Measurements from ENCODE around the gene ENDOV. TPM values are rescaled to one million over a fixed set of nuclear protein-coding genes. Genes with fewer than 3 reads are reported as not detected.

The ENDOV gene
- total RNA-seq, 1 experiment from 2014 or later = 14.1 TPM

DNA sequence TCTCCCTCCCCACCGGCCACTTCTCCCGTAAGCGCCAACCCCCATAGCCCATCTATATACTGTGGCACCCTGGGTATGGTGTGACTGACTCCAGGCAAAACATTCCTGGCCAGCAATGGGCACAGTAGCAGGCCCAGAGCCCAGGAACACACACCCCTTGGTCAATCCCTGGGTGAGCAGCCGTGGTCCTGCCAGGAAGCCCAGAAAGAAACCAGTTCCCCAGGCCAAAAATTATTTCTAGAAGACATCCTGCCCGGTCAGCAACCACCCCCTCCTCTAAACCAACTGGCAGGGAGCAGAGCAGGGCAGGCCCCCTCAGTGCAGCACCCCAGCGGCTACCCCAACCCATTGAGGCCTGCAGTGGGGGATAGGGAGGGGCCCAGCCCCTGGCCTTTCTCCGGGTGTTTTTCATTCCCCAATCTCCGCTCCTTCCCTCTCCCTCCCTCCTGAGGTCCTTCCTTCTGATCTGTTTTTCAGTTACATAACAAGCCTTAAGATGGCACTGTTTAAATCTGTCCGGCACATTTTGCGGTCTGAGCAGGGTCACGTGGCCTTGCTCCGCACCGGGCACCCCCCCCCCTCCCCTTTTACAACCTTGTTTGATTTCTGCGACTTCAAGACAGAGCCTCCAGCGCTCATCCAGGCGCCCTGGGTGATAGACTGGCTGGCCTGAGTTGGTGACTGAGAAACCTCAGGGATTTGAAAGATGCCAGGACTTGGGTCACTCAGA, 59.4 kb downstream of the ENDOV start:
- H3K4me1 ChIP-seq (ENCODE audit: insufficient read depth, low read length, poor library complexity, severe bottlenecking) = peaks cover 36% of the 10 kb centered on the region
- no peaks in the 10 kb centered on the region for H3K36me3 ChIP-seq (ENCODE audit: insufficient read depth, low read length, poor library complexity, severe bottlenecking)
- BruUV-seq (replicated peaks) = no TSS peak
- peak; percentile 45 for DNase-seq (ENCODE audit: low spot score)
- H3K9me3 ChIP-seq (ENCODE audit: low read depth, low read length, poor library complexity, severe bottlenecking) = no peaks in the 10 kb centered on the region
- intact Hi-C loops (cut with micrococcal nuclease; ENCODE audit: unreplicated experiment) = no loop called here
- TF ChIP-seq, protein P1, sequence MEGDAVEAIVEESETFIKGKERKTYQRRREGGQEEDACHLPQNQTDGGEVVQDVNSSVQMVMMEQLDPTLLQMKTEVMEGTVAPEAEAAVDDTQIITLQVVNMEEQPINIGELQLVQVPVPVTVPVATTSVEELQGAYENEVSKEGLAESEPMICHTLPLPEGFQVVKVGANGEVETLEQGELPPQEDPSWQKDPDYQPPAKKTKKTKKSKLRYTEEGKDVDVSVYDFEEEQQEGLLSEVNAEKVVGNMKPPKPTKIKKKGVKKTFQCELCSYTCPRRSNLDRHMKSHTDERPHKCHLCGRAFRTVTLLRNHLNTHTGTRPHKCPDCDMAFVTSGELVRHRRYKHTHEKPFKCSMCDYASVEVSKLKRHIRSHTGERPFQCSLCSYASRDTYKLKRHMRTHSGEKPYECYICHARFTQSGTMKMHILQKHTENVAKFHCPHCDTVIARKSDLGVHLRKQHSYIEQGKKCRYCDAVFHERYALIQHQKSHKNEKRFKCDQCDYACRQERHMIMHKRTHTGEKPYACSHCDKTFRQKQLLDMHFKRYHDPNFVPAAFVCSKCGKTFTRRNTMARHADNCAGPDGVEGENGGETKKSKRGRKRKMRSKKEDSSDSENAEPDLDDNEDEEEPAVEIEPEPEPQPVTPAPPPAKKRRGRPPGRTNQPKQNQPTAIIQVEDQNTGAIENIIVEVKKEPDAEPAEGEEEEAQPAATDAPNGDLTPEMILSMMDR (conservative IDR thresholded peaks at IDR 0.05; ENCODE audit: low read depth, low read length) = peak; percentile 42
- peak; percentile 9 for TF ChIP-seq EZH2 (IDR thresholded peaks at IDR 0.05; ENCODE audit: borderline replicate concordance, low read depth, low read length, poor library complexity, severe bottlenecking)
- ChIA-PET POLR2A (ENCODE audit: low non-redundant PET) (no interaction called here), CTCF (interaction anchor here (1.0 kb wide), 1 partner anchor 385 kb away, joined by 3 read pairs; no protein-coding TSS in a partner anchor)
- H3K27ac ChIP-seq (ENCODE audit: low read depth, low read length, poor library complexity, severe bottlenecking) = no peak overlapping the region
- H3K27me3 ChIP-seq (replicated peaks; ENCODE audit: insufficient read depth, low read depth, low read length, poor library complexity) = peaks cover 96% of the 10 kb centered on the region
- peak overlapping the region; percentile 13 for H3K4me3 ChIP-seq (ENCODE audit: low read depth, low read length, poor library complexity, severe bottlenecking)

DNA sequence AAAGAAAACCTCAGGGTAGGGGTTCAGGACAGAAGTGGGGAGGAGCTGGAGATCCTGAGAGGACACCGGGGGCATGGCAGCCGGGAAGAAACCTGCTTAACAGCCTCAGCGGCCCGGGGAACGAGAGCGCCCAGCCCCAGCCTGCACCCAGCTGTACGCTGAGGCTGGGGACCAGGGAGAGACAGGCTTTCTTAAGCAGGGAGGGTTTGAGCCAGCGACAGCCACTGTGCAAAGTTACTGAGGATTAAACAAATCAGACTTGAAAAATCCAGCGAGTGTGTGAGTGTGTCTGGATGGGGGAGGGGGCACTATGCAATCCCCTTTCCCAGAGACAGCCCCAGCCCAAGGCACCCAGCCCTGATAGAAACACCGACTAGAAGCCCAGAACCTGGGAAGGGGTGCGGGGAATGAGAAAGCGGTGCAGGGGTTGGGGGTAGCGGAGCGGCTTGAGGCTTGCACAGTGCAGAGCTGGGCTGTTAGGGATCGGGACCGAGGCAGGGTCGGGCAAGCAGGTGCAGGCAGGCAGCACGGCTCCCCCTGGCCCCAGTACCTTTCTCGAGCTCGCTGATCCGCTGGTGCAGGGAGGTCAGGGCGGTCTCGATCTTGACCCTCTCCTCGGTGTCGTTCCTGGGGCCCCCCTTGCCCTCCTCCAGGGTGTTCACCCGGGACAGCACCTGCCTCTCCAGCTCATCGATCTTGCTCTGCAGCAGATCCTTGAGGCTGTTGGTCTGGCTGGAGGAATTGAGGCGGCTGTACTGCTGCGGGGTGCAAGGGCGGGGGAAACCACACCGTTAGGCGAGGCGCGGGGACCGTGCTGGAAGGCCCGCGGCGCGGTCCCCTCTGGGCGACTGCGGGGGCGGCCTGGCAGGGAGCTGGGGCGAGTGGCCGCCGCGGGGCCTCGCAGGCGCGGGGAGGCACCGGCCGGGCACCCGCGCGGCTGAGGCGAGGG, 60.3 kb downstream of the ENDOV start:
- POLR2A ChIA-PET (ENCODE audit: low non-redundant PET) = no interaction called here
- intact Hi-C loops (cut with micrococcal nuclease; ENCODE audit: unreplicated experiment) = no loop called here
- Histone ChIP-seq H3K4me3 (ENCODE audit: low read depth, low read length, poor library complexity, severe bottlenecking) (peak overlapping the region; percentile 15), H3K9me3 (ENCODE audit: low read depth, low read length, poor library complexity, severe bottlenecking) (no peaks in the 10 kb centered on the region), H3K4me1 (ENCODE audit: insufficient read depth, low read length, poor library complexity, severe bottlenecking) (peaks cover 36% of the 10 kb centered on the region), H3K27ac (ENCODE audit: low read depth, low read length, poor library complexity, severe bottlenecking) (no peak overlapping the region), H3K36me3 (ENCODE audit: insufficient read depth, low read length, poor library complexity, severe bottlenecking) (no peaks in the 10 kb centered on the region), H3K27me3 (replicated peaks; ENCODE audit: insufficient read depth, low read depth, low read length, poor library complexity) (peaks cover 97% of the 10 kb centered on the region)
- CTCF ChIA-PET = interaction anchor here (0.6 to 1.0 kb wide), 2 partner anchors 21 to 384 kb away, joined by 3 to 4 read pairs; no protein-coding TSS in a partner anchor
- no TSS peak for BruUV-seq (replicated peaks)
- peak; percentile 77 for TF ChIP-seq EZH2 (IDR thresholded peaks at IDR 0.05; ENCODE audit: borderline replicate concordance, low read depth, low read length, poor library complexity, severe bottlenecking)
- TF ChIP-seq, protein P1 (conservative IDR thresholded peaks at IDR 0.05; ENCODE audit: low read depth, low read length) = no peak
- DNase-seq (ENCODE audit: low spot score) = peak; percentile 42
